ACHN (cell line): Measurements from ENCODE around the gene ARAP3.
"Not testable (repeated sequence)": the region's sequence is repeated elsewhere in the genome, so short reads cannot be mapped to it uniquely, and the experiment has no call there.

Experiments used
- DNase-seq: peaks from one replicate; pipeline ENCODE4 v3.0.0-alpha.2; 2015
- in situ Hi-C: cut with HindIII; loops from 2 replicates; pipeline ENCODE4 v1.10.0; 2017; ENCODE audit warnings: low sequenced_read_pairs, low pct_ligation_motif_present, low pct_unique_long_range_greater_than_20kb

Gene ARAP3

GRCh38 chr5:141681695-141682641 is at the start of gene ARAP3:
Gene ARAP3, minus strand, starts transcription at chr5:141682230. Its CDS starts 1,744 bp downstream, at chr5:141680486.
- peak; percentile 77 for DNase-seq
- in situ Hi-C loops: no loop called here

- DNase-seq: no peak
- in situ Hi-C loops: no loop called here
Measured at GRCh38 chr5:141729387-141730006, 47.5 kb upstream of the ARAP3 start.

GRCh38 chr5:141725891-141726290 is 43.9 kb upstream of the ARAP3 start:
- no peak for DNase-seq
- in situ Hi-C loops: no loop called here

DNA sequence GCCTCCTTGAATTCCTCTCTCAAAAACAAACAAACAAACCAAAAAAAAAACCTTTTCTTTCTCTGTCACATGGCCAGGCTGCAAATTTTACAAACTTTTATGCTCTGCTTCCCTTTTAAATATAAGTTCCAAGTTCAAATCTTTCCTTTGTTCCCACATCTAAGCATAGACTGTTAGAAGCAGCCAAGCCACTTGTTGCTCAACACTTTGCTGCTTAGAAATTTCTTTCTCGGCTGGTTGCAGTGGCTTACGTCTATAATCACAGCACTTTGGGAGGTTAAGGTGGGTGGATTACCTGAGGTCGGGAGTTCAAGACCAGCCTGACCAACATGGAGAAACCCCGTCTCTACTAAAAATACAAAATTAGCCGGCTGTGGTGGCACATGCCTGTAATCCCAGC is 43.1 kb upstream of the ARAP3 start:
- DNase-seq, in situ Hi-C loops: not testable (repeated sequence)

DNA sequence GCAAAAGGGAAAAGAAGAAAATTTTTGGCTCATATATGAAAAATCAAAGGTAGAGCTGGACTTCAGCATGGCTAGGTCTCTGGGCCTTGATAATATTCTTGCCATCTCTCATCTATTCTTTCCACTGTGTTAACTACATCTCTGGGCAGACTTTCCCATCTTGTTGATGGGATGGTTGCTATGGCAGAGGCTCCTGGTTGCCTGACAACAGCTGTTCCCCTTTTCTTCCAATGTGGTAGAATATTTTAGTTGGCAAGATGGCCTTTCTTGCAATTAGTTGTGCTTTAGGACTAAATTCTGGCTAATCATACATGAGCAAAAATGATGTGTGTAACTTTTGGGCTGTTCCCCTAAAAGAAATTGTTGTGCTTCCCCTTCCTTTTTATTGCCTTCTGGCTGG is 40.2 kb upstream of the ARAP3 start:
- in situ Hi-C loops: no loop called here
- DNase-seq: no peak

DNA sequence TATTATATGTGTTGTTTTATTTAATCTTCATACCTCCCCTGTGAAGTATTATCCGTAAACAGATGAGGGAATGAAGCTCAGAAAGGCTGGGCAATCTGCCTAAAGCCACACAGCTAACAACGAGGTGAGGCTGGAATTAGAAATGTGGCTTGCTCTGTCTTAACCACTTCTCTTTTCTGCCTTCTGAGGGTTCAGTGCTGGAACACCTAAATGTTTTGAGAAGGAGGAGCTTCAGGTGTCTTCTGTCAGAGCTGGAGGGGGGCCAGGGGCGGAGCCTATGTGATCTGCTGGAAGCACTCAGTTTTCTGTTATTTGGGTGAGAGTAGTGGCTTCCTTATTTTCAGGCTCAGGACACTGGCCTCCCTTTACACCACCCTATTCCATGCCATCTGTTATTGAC is 35.0 kb upstream of the ARAP3 start:
- in situ Hi-C loops: no loop called here
- DNase-seq: no peak

DNA sequence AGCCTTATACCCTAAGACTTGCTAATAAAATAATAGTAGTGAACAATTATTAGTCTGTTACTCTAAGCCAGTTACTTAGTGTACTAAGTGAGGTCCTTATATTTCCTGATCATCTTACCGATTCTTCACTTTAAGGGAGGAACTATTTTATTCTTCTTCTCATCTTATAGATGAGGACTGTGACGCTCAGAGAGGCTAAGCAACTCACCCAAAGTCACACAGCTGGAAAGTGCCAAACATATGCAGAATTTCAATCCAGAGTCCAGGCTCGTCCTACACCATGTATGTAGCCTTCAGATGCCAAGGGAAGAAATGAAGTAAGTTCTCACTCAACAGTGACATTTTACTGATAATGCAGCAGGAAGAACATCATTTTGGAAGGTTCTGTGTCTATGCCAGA is 34.4 kb upstream of the ARAP3 start:
- no peak for DNase-seq
- in situ Hi-C loops: no loop called here

DNA sequence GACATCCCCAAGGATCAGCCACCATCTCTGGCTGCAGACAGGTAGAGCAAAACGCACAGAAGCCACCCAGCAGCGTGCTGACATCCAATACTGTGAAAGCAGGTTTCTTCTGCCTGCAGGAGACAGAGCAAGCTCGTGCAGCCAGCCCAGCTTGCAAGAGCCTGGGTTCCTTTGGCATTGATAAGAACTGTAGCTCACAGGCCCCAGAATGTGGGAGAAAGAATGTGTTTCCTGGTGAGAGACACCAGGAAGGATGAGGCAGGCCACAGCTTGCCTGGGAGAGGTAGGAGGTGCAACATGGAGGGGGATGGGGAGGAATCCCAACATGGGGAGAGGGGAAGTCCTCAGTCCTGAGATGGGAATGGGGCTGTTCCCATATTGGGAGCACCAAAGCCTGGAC is 34.0 kb upstream of the ARAP3 start:
- in situ Hi-C loops: no loop called here
- DNase-seq: no peak

DNA sequence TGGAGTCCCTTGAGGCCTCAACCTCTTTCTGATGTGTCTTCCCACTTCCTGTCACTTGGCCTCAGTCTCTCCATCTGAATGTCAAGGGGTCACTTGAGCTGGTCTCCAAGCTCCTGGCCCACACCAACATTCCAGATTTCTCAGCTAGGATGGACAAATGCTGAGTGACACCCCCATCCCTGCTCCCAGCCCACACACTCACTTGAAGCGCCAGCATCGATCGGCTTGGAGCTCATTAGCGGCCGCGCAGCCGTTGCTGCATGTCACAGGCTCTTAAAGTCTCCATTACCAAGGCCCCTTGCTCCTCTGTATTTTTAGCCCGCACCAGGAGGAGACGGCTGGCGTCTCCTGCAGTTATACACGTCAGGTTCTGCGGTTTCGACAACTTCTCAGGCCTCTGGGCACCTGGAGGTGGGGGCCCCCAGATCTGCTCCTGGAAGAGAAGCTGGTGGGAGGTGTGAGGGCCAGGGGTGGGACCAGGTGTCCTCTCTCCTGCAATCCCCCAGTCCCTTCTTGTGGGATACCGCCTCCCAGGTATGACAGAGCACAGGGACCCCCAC is 33.4 kb upstream of the ARAP3 start:
- in situ Hi-C loops: no loop called here
- DNase-seq: no peak

GRCh38 chr5:141714542-141715310 is 32.7 kb upstream of the ARAP3 start:
- in situ Hi-C loops: no loop called here
- peak; percentile 27 for DNase-seq

- DNase-seq: peak; percentile 48
- in situ Hi-C loops: no loop called here
Measured at GRCh38 chr5:141713616-141714309, 31.7 kb upstream of the ARAP3 start.

- no peak for DNase-seq
- in situ Hi-C loops: no loop called here
Measured at GRCh38 chr5:141711687-141712086, 29.7 kb upstream of the ARAP3 start.

DNA sequence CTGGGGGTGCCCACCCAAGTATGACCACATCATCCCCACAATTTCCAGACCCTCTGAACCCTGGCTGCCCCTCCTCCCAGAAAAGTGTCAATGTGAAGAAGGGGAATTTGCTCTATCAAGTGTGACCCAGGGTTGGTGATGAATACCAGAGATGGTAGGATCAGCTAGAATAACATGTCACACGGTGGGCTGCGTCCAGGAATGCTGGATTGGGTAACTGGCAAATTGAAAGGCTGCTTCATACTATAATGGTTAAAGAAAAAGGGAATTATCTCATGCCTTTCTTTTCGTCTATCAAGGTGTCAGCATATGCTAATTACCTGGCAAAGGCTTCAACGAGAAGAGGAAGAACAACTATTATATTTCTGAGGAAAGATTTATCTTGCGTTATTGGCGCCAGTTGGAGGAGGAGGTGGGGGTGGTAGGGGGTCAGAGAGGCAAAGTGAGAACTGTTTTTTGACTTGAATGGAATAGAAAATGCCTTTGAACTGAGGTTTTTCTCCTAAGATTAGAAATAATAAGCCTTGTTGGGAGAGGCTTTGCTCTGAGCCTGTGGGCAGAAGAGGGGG is 27.8 kb upstream of the ARAP3 start:
- no peak for DNase-seq
- in situ Hi-C loops: no loop called here

GRCh38 chr5:141708016-141708415 is 26.0 kb upstream of the ARAP3 start:
- in situ Hi-C loops: no loop called here
- no peak for DNase-seq

DNA sequence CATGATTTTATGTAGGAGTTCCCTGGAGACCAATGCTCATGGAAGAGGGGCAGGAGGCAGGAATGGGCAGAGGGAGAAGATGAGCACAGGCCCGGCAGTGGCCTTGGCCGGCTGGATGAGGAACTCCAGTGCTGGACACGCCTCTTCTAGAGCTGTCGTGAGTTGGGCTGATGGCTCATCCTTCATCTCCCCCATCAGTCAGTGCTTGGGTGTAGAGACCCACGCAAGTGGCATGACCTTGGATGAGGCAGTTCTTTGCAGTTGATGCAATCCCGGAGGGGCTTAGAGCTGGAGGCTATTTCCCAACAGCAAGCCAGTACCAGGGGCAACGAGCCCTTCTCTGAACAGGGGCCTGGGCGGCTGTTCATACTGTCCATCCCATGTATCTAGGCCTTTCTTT is 25.5 kb upstream of the ARAP3 start:
- no peak for DNase-seq
- in situ Hi-C loops: no loop called here

DNA sequence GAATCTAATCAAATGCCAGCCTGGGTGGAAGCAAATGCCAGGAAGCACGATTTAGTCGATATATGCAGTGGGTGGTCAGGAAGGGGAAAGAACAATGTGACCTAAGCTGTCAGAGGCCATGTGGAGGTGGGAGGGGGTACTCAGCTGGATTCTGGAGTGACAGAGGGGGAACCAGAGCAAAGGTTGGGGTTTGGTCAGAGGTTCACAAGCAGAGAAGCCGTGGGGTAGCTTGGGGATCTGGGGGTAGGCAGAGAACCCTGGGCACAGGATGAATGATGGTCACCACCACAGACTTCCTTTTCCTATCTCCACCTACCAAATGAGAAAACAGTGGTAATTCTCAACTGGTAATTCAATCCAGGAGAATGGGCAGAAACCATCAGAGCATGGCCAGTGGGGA is 24.1 kb upstream of the ARAP3 start:
- in situ Hi-C loops: no loop called here
- no peak for DNase-seq

DNA sequence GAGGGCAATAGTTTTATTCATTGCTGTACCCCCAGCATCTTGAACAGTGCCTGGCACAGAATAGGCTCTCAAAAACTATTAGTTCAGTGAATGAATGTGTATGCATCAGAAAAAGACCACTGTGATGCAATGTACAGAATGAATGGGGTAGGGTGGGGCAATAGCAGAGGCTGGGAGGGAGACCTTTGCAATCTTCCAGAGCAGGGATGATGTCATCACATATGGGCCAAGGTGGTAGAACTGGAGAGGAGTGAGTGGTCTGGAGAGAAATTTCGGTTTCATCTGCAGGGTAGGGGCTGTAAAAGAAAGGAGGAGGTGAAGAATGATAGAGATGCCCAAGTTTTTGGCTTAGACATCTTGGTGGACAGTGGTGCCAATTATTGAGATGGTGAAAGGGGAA is 23.4 kb upstream of the ARAP3 start:
- no peak for DNase-seq
- in situ Hi-C loops: no loop called here

- in situ Hi-C loops: no loop called here
- DNase-seq: no peak
Measured at GRCh38 chr5:141704782-141705297, 22.8 kb upstream of the ARAP3 start.
